Coronary artery (tissue), 2 donors: ENCODE measurements around the gene LIPK.
"Not testable (repeated sequence)": the region's sequence is repeated elsewhere in the genome, so short reads cannot be mapped to it uniquely, and the experiment has no call there.

Experiments
- DNase-seq: peaks from one replicate; pipeline ENCODE4 v3.0.0-alpha.2; 2017; ENCODE audit warnings: low spot score
- H3K27ac ChIP-seq, 2 donors: fragments of 200-600 bp; sonication (generic); one replicate each; pipeline ENCODE4 v1.5.1; 2016 to 2019
- H3K4me3 ChIP-seq: fragments of 200-600 bp; sonication (generic); 2 replicates; pipeline ENCODE4 v1.5.1; 2016; ENCODE audit warnings: mild to moderate bottlenecking, moderate library complexity
- CTCF ChIP-seq: fragments of 200-600 bp; sonication (generic); IDR thresholded peaks from one replicate; pipeline ENCODE4 v1.5.1; 2019; ENCODE audit warnings: antibody characterized with exemption

Gene LIPK

DNA sequence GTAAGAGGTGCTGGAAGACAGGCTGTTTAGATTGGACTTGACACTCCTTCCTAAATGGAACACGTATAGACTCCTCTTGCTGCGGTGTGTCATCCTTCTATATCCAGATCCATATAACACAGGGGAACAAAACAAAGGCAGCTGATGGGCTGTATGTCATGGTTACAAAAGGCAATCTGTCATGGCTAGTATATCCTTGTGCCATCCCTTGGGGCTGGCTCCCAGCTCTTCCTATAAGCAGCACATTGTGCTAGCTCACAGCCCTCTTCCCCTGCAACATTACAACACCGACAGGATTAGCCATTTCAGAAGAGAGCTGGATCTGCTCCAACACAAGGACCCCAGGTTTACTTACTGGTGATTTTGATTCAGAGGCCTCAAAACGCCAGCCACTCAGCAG is 15.3 kb downstream of the LIPK start:
- Histone ChIP-seq H3K4me3 (no peak overlapping the region), H3K27ac (no peak overlapping the region)
- no peak for DNase-seq
- no peak for TF ChIP-seq CTCF

DNA sequence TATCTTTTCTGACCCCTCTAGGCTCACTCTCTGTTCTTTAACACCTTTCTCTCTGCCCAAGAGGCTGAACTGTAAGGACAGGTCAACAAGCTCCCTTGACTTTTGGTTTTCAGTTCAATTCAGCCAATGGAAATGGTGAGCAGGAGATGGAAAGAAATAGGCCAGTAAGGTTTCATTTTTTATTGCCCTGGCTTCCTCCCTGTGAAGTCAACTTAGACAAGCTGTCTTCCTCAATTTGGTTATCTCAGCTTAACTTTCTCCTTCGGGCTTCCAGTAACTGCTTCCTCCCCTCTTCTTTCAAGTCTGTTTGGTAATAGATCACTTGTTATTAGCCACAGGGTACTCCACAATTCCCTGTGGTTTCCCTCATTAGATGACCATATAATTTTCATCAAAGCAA is 19.7 kb downstream of the LIPK start:
- DNase-seq: no peak
- TF ChIP-seq CTCF: no peak
- no peak overlapping the region for H3K4me3 ChIP-seq
- no peak overlapping the region for H3K27ac ChIP-seq

DNA sequence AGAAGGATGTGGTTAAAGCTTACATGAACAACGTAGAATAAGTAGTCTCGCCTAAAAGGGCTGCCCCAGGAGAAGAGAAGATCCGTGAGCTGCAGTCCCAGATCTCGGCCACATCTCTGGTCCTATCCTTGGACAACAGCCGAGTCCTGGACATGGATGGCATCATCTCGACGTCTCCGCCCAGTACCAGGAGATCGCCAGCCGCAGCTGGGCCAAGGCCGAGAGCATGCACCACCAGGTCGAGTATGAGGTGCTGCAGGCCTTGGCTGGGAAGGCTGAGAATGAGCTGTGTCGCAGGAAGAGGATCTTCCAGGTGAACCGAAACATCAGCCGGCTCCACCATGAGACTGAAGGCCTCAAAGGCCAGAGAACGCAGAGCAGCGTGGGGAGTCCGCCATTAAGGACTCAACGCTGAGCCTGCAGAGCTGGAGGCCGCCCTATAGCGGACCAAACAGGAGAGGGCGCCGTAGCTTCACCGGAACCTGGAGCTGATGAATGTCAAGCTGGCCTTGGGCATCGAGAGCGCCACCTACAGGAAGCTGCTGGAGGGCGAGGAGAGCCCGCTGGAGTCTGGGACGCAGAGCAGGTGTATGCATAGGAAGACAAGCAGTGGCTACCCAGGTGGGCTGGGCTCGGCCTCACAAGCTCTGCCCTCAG is 22.2 kb downstream of the LIPK start:
- Histone ChIP-seq H3K27ac (no peak overlapping the region), H3K4me3 (no peak overlapping the region)
- DNase-seq: no peak
- TF ChIP-seq CTCF: no peak

GRCh38 chr10:88730864-88731263 is 24.8 kb downstream of the LIPK start:
- DNase-seq: no peak
- TF ChIP-seq CTCF: no peak
- H3K4me3 ChIP-seq: no peak overlapping the region
- H3K27ac ChIP-seq: no peak overlapping the region

- no peak for TF ChIP-seq CTCF
- Histone ChIP-seq H3K4me3 (no peak overlapping the region), H3K27ac (no peak overlapping the region)
- DNase-seq: no peak
These were observed 25.2 kb downstream of the LIPK start for GRCh38 chr10:88731296-88731695.

GRCh38 chr10:88733215-88733614 is 27.2 kb downstream of the LIPK start:
- H3K27ac ChIP-seq: no peak overlapping the region
- DNase-seq: no peak
- no peak overlapping the region for H3K4me3 ChIP-seq
- no peak for TF ChIP-seq CTCF

GRCh38 chr10:88735661-88736060 is 29.6 kb downstream of the LIPK start:
- Histone ChIP-seq H3K4me3 (no peak overlapping the region), H3K27ac (no peak overlapping the region)
- TF ChIP-seq CTCF: no peak
- no peak for DNase-seq

DNA sequence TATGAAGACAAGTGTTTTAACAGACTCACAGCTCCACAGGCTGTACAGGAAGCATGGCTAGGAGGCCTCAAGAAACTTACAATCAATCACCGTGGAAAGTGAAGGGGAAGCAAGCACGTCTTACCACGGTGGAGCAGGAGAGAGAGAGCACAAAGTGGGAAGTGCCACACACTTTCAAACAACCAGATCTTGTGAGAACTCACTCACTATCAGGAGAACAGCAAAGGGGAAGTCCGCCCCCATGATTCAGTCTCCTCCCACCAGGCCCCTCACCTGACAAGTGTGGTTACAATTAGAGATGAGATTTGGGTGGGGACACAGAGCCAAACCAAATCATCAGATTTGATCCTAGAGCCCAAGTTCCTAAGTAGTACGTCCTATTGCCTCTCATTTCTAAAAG is 35.9 kb downstream of the LIPK start:
- not testable (repeated sequence) for DNase-seq, H3K27ac ChIP-seq, H3K4me3 ChIP-seq
